Sigmoid colon (tissue), 3 donors: ENCODE results near the gene TLCD3A.
A peak's percentile ranks its signal among the peaks of the same experiment; 100 is the strongest.

Experiments
- POLR2A ChIP-seq, 2 donors: fragments of 450-650 bp; IDR thresholded peaks; one replicate each; pipeline ENCODE4 v1.6.1; 2016; ENCODE audit warnings: antibody characterized with exemption in 2 of 2, mild to moderate bottlenecking in 2 of 2, moderate library complexity in 2 of 2
- TF ChIP-seq, protein P1 (sequence below), 4 experiments: fragments of 450-650 bp in 3 of 4; fragments of 200-600 bp in 1 of 4; IDR thresholded peaks; one replicate each; pipeline ENCODE4 v1.5.1; 2016 to 2019; ENCODE audit warnings: antibody characterized with exemption in 4 of 4, mild to moderate bottlenecking in 3 of 4, moderate library complexity in 2 of 4

- TF ChIP-seq POLR2A (IDR thresholded peaks at IDR 0.05): peak; percentile 67 to 71
- TF ChIP-seq, protein P1, sequence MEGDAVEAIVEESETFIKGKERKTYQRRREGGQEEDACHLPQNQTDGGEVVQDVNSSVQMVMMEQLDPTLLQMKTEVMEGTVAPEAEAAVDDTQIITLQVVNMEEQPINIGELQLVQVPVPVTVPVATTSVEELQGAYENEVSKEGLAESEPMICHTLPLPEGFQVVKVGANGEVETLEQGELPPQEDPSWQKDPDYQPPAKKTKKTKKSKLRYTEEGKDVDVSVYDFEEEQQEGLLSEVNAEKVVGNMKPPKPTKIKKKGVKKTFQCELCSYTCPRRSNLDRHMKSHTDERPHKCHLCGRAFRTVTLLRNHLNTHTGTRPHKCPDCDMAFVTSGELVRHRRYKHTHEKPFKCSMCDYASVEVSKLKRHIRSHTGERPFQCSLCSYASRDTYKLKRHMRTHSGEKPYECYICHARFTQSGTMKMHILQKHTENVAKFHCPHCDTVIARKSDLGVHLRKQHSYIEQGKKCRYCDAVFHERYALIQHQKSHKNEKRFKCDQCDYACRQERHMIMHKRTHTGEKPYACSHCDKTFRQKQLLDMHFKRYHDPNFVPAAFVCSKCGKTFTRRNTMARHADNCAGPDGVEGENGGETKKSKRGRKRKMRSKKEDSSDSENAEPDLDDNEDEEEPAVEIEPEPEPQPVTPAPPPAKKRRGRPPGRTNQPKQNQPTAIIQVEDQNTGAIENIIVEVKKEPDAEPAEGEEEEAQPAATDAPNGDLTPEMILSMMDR (IDR thresholded peaks at IDR 0.05): no peak
Observed at GRCh38 chr17:781805-782731, 49.7 kb downstream of the TLCD3A start, which contains the start of the genes GLOD4 and MRM3.
